Erythroblast (primary cell): ENCODE results near the gene PTGDR.

Experiments used
- GATA1 ChIP-seq: IDR thresholded peaks from 2 replicates; pipeline ENCODE4 v1.6.1; 2011; ENCODE audit warnings: low read depth, mild to moderate bottlenecking, control low read depth, low read length, moderate library complexity
- POLR2A ChIP-seq: IDR thresholded peaks from 2 replicates; pipeline ENCODE4 v1.6.1; 2011; ENCODE audit warnings: mild to moderate bottlenecking, low read length

- no peak for TF ChIP-seq POLR2A
- TF ChIP-seq GATA1 = no peak
Measured at GRCh38 chr14:52240623-52241022, 26.9 kb upstream of the PTGDR start.
